ENCODE data around the gene CEP135.
"Not testable (repeated sequence)": the region's sequence is repeated elsewhere in the genome, so short reads cannot be mapped to it uniquely, and the experiment has no call there.

Gene CEP135

GRCh38 chr4:55941881-55942396 is 6.8 kb upstream of the CEP135 start:
- DNase-seq (ENCODE audit: low spot score), result no peak

- no peak for DNase-seq (ENCODE audit: low spot score)
These were observed 1.4 kb upstream of the CEP135 start for GRCh38 chr4:55947254-55947882.

GRCh38 chr4:55947912-55948725 is 626 bp upstream of the CEP135 start:
- DNase-seq (ENCODE audit: low spot score), result no peak

GRCh38 chr4:55949482-55949802 is 697 bp downstream of the CEP135 start:
- DNase-seq (ENCODE audit: low spot score), result no peak

- DNase-seq (ENCODE audit: low spot score), result no peak
These were observed 2.6 kb downstream of the CEP135 start for GRCh38 chr4:55951191-55951922.

DNA sequence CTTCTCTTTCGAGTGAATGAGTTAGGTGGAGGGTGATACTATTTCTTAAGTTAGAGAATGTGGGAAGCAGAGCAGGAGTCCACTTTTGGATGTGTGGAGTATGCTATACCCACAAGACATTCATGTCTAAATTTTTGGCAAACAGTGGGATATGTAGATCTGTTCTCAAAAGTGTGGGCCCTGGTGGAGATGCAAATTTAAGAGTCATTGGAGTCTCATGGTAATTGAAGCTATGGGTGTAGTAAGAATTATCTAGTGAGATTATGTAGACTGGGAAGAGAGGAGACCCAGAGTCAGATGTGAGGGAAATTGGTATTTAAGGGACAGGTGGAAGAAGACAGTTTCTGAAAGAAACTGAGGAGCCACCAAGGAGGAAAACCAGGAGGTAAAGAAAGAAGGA is 7.0 kb downstream of the CEP135 start:
- DNase-seq (ENCODE audit: low spot score), result no peak

DNA sequence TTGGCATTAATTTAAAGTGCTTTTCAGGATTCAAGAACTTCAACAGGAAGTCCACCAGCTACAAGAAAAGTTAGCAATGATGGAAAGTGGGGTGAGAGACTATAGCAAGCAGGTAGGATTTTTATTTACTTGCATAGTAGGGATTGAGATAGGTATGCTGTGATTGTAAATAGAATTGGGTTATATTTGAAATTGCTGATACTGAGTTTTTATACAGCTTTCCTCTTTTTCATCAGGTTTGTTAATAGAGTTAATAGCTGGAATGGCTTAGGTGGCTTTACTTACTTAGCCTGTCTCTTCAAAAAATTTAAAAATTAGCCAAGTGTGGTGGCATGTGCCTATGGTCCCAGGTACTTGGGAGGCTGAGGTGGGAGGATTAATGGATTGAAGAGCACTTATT is 10.9 kb downstream of the CEP135 start:
- DNase-seq (ENCODE audit: low spot score), result no peak

DNA sequence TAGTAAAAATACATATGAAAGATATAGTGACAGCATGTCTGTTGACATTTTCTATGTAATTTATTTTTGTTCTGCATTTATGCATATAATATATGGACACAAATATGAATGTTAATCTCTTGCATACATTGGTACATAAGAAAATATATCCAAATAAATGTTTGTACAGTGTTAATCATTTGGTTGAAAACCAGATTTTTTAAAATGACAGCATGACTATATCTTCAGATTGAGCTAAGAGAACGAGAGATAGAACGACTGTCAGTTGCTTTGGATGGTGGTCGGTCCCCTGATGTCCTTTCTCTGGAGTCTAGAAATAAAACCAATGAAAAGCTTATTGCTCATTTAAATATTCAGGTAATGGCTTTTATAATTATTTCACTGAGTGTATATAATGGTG is 15.3 kb downstream of the CEP135 start:
- DNase-seq (ENCODE audit: low spot score), result no peak

- DNase-seq (ENCODE audit: low spot score), result no peak
These were observed 16.8 kb downstream of the CEP135 start for GRCh38 chr4:55965585-55965984.

- not testable (repeated sequence) for DNase-seq (ENCODE audit: low spot score)
These were observed 17.6 kb downstream of the CEP135 start for GRCh38 chr4:55966324-55966723.

- DNase-seq (ENCODE audit: low spot score), result no peak
These were observed 18.6 kb downstream of the CEP135 start for GRCh38 chr4:55967376-55967775.

GRCh38 chr4:55973650-55974049 is 24.9 kb downstream of the CEP135 start:
- DNase-seq (ENCODE audit: low spot score), result no peak

DNA sequence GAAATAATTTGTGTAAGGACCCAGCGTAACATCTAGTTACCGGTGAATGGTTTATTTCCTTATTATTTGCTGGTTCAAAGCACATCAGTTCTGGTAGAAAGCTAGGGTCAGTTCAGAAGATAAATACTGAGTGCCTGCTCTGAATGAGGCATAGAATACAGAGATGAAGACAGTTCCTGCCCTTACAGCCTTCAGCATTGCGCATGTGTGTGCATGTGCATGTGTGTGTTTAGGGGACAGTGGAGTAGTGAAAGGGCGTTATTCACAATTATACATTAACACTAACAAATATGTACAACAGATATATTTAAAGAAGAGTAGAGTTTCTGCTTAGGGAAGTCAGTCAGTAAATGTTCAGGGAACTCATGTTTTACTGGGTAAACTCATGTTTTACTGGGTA is 29.1 kb downstream of the CEP135 start:
- no peak for DNase-seq (ENCODE audit: low spot score)

GRCh38 chr4:55979562-55979961 is 30.8 kb downstream of the CEP135 start:
- DNase-seq (ENCODE audit: low spot score), result no peak

DNA sequence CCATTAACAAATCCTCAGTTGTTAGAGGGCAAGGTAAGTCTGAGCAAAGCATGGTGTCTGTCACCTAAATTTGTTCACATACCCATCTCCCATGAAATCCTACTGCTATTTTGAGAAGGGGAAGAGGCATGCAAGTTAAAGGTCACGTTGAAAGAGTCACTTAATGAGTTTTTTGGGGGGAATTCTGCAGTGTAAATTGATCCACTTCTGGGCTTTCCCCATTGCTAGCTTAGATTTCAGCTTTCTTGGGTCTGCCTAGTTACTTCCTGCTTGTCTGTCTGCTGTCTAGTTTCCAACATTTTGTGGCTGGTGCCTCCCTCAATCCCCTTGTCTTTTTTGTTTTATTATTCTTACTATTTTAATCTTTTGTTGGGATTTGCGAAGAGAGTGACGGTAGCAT is 32.0 kb downstream of the CEP135 start:
- DNase-seq (ENCODE audit: low spot score), result no peak

- no peak for DNase-seq (ENCODE audit: low spot score)
These were observed 34.2 kb downstream of the CEP135 start for GRCh38 chr4:55982976-55983375.

GRCh38 chr4:55989766-55990165 is 41.0 kb downstream of the CEP135 start:
- no peak for DNase-seq (ENCODE audit: low spot score)

- no peak for DNase-seq (ENCODE audit: low spot score)
These were observed 45.4 kb downstream of the CEP135 start for GRCh38 chr4:55993994-55994663.

DNA sequence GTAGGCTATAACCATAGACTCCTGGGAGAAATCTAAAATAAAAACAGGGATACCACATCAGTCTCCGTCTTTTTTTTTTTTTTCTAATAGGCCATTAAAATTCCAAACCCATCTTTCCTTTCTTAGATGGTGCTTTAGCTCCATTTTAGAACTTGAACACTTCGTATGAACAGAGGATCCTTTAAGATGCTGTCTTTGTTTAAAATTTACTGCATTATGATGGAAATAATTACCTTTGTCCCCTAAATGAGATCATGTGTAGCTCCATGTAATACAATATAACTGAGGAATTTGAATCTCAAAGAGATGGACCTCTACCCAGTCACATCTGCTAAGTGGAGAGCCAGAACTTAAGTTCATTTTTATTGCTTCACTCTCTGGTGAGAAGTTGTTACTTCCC is 47.9 kb downstream of the CEP135 start:
- no peak for DNase-seq (ENCODE audit: low spot score)

GRCh38 chr4:56003606-56004005 is 54.9 kb downstream of the CEP135 start:
- no peak for DNase-seq (ENCODE audit: low spot score)

DNA sequence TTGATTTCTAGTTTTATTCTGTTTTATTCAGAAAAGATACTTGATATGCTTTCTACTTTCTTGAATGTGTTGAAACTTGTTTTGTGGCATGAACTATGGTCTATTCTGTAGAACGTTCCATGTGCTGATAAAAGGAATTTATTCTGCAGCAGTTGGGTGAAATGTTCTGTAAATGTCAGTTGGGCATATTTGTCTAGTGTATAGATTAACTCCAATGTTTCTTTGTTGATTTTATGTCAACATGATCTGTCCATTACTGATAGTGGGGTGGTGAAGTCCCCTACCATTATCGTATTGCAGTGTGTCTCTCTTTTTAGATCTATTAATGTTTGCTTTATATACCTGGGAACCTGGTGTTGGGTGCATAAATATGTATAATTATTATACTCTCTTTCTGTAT is 55.5 kb downstream of the CEP135 start:
- no peak for DNase-seq (ENCODE audit: low spot score)

DNA sequence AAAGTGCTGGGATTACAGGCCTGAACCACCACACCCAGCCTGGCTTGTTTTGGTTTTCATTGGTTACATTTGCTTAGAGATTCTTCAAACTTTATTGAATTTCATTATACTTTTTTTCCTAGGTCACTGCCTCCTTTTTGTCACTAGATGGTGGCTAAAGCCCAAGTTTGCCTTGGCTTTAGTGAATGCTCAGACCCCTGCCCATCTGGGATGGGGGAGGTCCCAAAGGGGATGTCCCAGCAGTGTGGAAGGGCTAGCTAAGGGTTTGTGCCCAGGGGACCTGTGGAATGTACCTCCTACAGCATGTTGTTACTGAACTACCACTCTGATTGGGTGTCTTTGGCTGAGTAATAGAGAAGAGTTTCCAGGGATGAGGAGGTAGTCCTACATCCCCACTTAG is 58.4 kb downstream of the CEP135 start:
- DNase-seq (ENCODE audit: low spot score), result no peak

DNA sequence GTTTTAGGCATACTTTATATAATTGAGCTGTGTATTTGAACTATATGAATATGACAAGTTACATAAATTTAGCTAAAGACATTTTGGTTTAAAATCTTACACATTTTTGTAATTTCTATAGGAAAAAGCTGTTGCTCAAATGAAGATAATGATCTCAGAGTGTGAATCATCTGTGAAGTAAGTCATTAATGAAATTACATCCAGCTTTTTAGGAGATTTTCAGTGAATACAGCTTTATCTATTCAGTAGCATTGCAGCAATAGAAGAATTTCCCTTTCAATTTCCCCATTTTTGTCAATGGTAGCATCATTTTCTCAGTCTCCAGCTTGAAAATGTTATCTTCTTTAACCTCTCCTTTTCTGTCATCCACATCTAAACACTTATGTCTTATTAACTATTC is 59.5 kb downstream of the CEP135 start:
- DNase-seq (ENCODE audit: low spot score), result no peak

Measured in HuH-7 (cell line).